ENCODE results near the gene FRG1. TPM values are rescaled to one million over a fixed set of nuclear protein-coding genes. Genes with fewer than 3 reads are reported as not detected.
"Not testable (repeated sequence)": the region's sequence is repeated elsewhere in the genome, so short reads cannot be mapped to it uniquely, and the experiment has no call there.

Gene FRG1
- total RNA-seq, 4 donors from 2014 or later = 30.7 to 40.0 (median 36.7) TPM

- Histone ChIP-seq H3K27me3 (peaks cover 0 to 1% (median 0%) of the 10 kb centered on the region in 4 donors), H3K4me1 (no peaks in the 10 kb centered on the region), H3K36me3 (no peaks in the 10 kb centered on the region), H3K9me3 (no peaks in the 10 kb centered on the region), H3K27ac (replicated peaks in 1 of 4) (no peak overlapping the region), H3K4me3 (no peak overlapping the region)
- intact Hi-C loops (cut with DNase I) = no loop called here
- WGBS = 51% methylated on average over 3 of the region's 3 CpGs
- TF ChIP-seq EP300 (IDR thresholded peaks at IDR 0.05) (no peak), POLR2AphosphoS5 (IDR thresholded peaks at IDR 0.05) (no peak), POLR2A (IDR thresholded peaks at IDR 0.05; ENCODE audit: low read depth) (no peak)
- TF ChIP-seq, protein P1, sequence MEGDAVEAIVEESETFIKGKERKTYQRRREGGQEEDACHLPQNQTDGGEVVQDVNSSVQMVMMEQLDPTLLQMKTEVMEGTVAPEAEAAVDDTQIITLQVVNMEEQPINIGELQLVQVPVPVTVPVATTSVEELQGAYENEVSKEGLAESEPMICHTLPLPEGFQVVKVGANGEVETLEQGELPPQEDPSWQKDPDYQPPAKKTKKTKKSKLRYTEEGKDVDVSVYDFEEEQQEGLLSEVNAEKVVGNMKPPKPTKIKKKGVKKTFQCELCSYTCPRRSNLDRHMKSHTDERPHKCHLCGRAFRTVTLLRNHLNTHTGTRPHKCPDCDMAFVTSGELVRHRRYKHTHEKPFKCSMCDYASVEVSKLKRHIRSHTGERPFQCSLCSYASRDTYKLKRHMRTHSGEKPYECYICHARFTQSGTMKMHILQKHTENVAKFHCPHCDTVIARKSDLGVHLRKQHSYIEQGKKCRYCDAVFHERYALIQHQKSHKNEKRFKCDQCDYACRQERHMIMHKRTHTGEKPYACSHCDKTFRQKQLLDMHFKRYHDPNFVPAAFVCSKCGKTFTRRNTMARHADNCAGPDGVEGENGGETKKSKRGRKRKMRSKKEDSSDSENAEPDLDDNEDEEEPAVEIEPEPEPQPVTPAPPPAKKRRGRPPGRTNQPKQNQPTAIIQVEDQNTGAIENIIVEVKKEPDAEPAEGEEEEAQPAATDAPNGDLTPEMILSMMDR (IDR thresholded peaks at IDR 0.05) = no peak
- DNase-seq (ENCODE audit: extremely low spot score) = no peak
These were observed 48.3 kb downstream of the FRG1 start for GRCh38 chr4:189988877-189989431.

GRCh38 chr4:189989941-189990340 is 49.3 kb downstream of the FRG1 start:
- H3K36me3 ChIP-seq; H3K27ac ChIP-seq (replicated peaks in 1 of 4); H3K27me3 ChIP-seq; H3K9me3 ChIP-seq; DNase-seq (ENCODE audit: extremely low spot score); intact Hi-C loops (cut with DNase I); H3K4me3 ChIP-seq; H3K4me1 ChIP-seq: not testable (repeated sequence)
- 76% methylated on average over 2 of the region's 3 CpGs for WGBS

Small RNAs within 50 kb of the gene (small RNA-seq; reads per million reads assigned to genes)
- gene MLLT10P2 = 0 reads per million in 3 donors

Other genes with a start within 250 kb of the FRG1 start
- gene FRG2, start 86.4 kb downstream of the FRG1 start, total RNA-seq = not detected
- not detected for gene DBET, start 123.6 kb downstream of the FRG1 start, total RNA-seq
- not detected for gene DUX4, start 232.9 kb downstream of the FRG1 start, total RNA-seq